ENCODE data around the gene F10.

Gene F10

GRCh38 chr13:113122550-113123225 is at the start of gene F10:
Gene F10, plus strand, starts transcription at chr13:113122799. Its CDS starts 57 bp downstream, at chr13:113122856.
- Histone ChIP-seq H3K9me2 (replicated peaks; ENCODE audit: insufficient read depth, low read length) (no peaks in the 10 kb centered on the region), H3K4me2 (ENCODE audit: low read depth, low read length, poor library complexity, severe bottlenecking) (no peak within 1 kb of the TSS), H3K79me2 (ENCODE audit: insufficient read depth, low read length) (no peaks in the 10 kb centered on the region), H3K4me3 (ENCODE audit: insufficient read depth, low read length, poor library complexity, severe bottlenecking) (no peak within 1 kb of the TSS), H2AFZ (ENCODE audit: low read depth, low read length, severe bottlenecking) (no peak within 1 kb of the TSS), H4K20me1 (ENCODE audit: low read depth, low read length) (no peaks in the 10 kb centered on the region), H3K9me3 (ENCODE audit: insufficient read depth, low read length) (no peaks in the 10 kb centered on the region), H3F3A (ENCODE audit: insufficient read depth) (no peaks in the 10 kb centered on the region), H3K9ac (ENCODE audit: low read length) (no peak within 1 kb of the TSS), H3K36me3 (ENCODE audit: low read length) (no peaks in the 10 kb centered on the region), H3K27me3 (ENCODE audit: low read length) (no peaks in the 10 kb centered on the region), H3K27ac (ENCODE audit: low read depth, low read length) (no peak within 1 kb of the TSS)
- no peak for TF ChIP-seq CTCF (IDR thresholded peaks at IDR 0.05; ENCODE audit: insufficient read depth, low read length, poor library complexity, severe bottlenecking)
- no peak for TF ChIP-seq EZH2phosphoT487 (conservative IDR thresholded peaks at IDR 0.05; ENCODE audit: low read length)

- H2AFZ ChIP-seq (ENCODE audit: low read depth, low read length, severe bottlenecking): no peak overlapping the region
- H3K9me2 ChIP-seq (replicated peaks; ENCODE audit: insufficient read depth, low read length): no peaks in the 10 kb centered on the region
- no peaks in the 10 kb centered on the region for H3K27me3 ChIP-seq (ENCODE audit: low read length)
- no peaks in the 10 kb centered on the region for H3K36me3 ChIP-seq (ENCODE audit: low read length)
- H3K4me2 ChIP-seq (ENCODE audit: low read depth, low read length, poor library complexity, severe bottlenecking): no peak overlapping the region
- H3K79me2 ChIP-seq (ENCODE audit: insufficient read depth, low read length): no peaks in the 10 kb centered on the region
- H3F3A ChIP-seq (ENCODE audit: insufficient read depth): no peaks in the 10 kb centered on the region
- H3K9me3 ChIP-seq (ENCODE audit: insufficient read depth, low read length): no peaks in the 10 kb centered on the region
- H3K27ac ChIP-seq (ENCODE audit: low read depth, low read length): no peak overlapping the region
- TF ChIP-seq CTCF (IDR thresholded peaks at IDR 0.05; ENCODE audit: insufficient read depth, low read length, poor library complexity, severe bottlenecking): no peak
- TF ChIP-seq EZH2phosphoT487 (conservative IDR thresholded peaks at IDR 0.05; ENCODE audit: low read length): no peak
- H3K9ac ChIP-seq (ENCODE audit: low read length): no peak overlapping the region
- no peaks in the 10 kb centered on the region for H4K20me1 ChIP-seq (ENCODE audit: low read depth, low read length)
- no peak overlapping the region for H3K4me3 ChIP-seq (ENCODE audit: insufficient read depth, low read length, poor library complexity, severe bottlenecking)
Measured at GRCh38 chr13:113073942-113074341, 48.7 kb upstream of the F10 start.

GRCh38 chr13:113074401-113074800 is 48.2 kb upstream of the F10 start:
- Histone ChIP-seq H3K4me3 (ENCODE audit: insufficient read depth, low read length, poor library complexity, severe bottlenecking) (no peak overlapping the region), H3K79me2 (ENCODE audit: insufficient read depth, low read length) (no peaks in the 10 kb centered on the region), H3K9me2 (replicated peaks; ENCODE audit: insufficient read depth, low read length) (no peaks in the 10 kb centered on the region), H3F3A (ENCODE audit: insufficient read depth) (no peaks in the 10 kb centered on the region), H3K27ac (ENCODE audit: low read depth, low read length) (no peak overlapping the region), H3K4me2 (ENCODE audit: low read depth, low read length, poor library complexity, severe bottlenecking) (no peak overlapping the region), H3K9ac (ENCODE audit: low read length) (no peak overlapping the region), H4K20me1 (ENCODE audit: low read depth, low read length) (no peaks in the 10 kb centered on the region), H3K9me3 (ENCODE audit: insufficient read depth, low read length) (no peaks in the 10 kb centered on the region), H3K36me3 (ENCODE audit: low read length) (no peaks in the 10 kb centered on the region), H2AFZ (ENCODE audit: low read depth, low read length, severe bottlenecking) (no peak overlapping the region), H3K27me3 (ENCODE audit: low read length) (no peaks in the 10 kb centered on the region)
- no peak for TF ChIP-seq EZH2phosphoT487 (conservative IDR thresholded peaks at IDR 0.05; ENCODE audit: low read length)
- TF ChIP-seq CTCF (IDR thresholded peaks at IDR 0.05; ENCODE audit: insufficient read depth, low read length, poor library complexity, severe bottlenecking): no peak
